GM10266 (cell line): ENCODE data around the gene SLC12A1.

Experiments used
- DNase-seq: peaks from one replicate; pipeline ENCODE4 v3.0.0; 2012; ENCODE audit errors: extremely low spot score
- CTCF ChIP-seq: IDR thresholded peaks from 2 replicates; pipeline ENCODE4 v1.5.1; 2012; ENCODE audit warnings: mild to moderate bottlenecking, low read depth; ENCODE audit not compliant: control insufficient read depth, insufficient read depth; ENCODE audit errors: missing control alignments

The SLC12A1 gene

GRCh38 chr15:48205981-48206380, at the start of gene SLC12A1:
Gene SLC12A1, plus strand, starts transcription at chr15:48206302. Its CDS starts 1,418 bp downstream, at chr15:48207720.
- no peak for TF ChIP-seq CTCF
- DNase-seq: no peak

- no peak for TF ChIP-seq CTCF
- no peak for DNase-seq
These were observed 37.5 kb upstream of the SLC12A1 start for GRCh38 chr15:48168616-48169015.

- no peak for DNase-seq
- no peak for TF ChIP-seq CTCF
These were observed 35.1 kb upstream of the SLC12A1 start for GRCh38 chr15:48170981-48171380.

- DNase-seq: no peak
- TF ChIP-seq CTCF: no peak
These were observed 31.0 kb upstream of the SLC12A1 start for GRCh38 chr15:48175126-48175525.

- TF ChIP-seq CTCF: no peak
- no peak for DNase-seq
These were observed 30.0 kb upstream of the SLC12A1 start for GRCh38 chr15:48176112-48176511.

GRCh38 chr15:48176957-48177356, 29.1 kb upstream of the SLC12A1 start:
- no peak for DNase-seq
- no peak for TF ChIP-seq CTCF

GRCh38 chr15:48177383-48177765, 28.7 kb upstream of the SLC12A1 start:
- peak; percentile 56 for DNase-seq

More at GRCh38 chr15:48177383-48177765, 28.7 kb upstream of the SLC12A1 start:
- no peak for TF ChIP-seq CTCF
